Left ventricle myocardium superior (tissue), 1 donor: ENCODE data around the gene PIRT. TPM values are rescaled to one million over a fixed set of nuclear protein-coding genes. Genes with fewer than 3 reads are reported as not detected.

ENCODE experiments used
- ATAC-seq: fragments of 200-7000 bp; cut with Tn5 transposase; one replicate; pipeline ENCODE4 v1.9.1; 2020; ENCODE audit warnings: mild to moderate bottlenecking, moderate library complexity
- DNase-seq: peaks from one replicate; pipeline ENCODE4 v3.0.0-alpha.2; 2020
- intact Hi-C: fragments of 100-400 bp; cut with micrococcal nuclease; formaldehyde crosslinking; loops from one replicate; pipeline ENCODE4 v1.11.0; 2022
- total RNA-seq: library from RNA; stranded (reverse); fragmentation: NEBNext Ultra II Directional; extraction: Animal tissue kit (Norgen Biotek cat#: 25700); gene quantifications from one replicate; pipeline ENCODE4 v1.2.1, GENCODE V29; 2021
- donor health status: DM: no; HTN: yes; CAD: no; lungs with severe emphysema.

Gene PIRT
- total RNA-seq, 1 donor from 2014 or later = not detected

DNA sequence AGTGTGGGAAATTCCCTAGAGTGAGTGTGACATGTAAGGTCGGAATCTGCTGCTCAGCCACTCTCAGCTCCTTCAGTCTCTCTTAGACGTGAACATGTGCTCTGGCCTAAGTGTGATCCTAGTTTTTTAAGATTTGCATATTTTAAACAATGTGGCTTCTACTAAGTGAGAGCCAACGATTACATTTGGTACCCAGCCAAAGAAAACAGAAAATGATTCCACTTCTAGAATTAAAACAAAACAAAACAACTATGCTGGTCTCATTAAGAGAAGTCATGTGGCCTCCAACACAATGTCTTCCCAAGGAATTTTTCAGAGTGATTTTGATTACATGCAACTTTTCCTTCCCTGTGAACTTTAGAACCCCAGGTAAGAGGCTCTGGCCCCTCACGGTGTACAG lies 44.1 kb downstream of the PIRT start:
- DNase-seq = no peak
- no peak for ATAC-seq
- intact Hi-C loops = no loop called here

GRCh38 chr17:10793256-10793655 lies 44.6 kb downstream of the PIRT start:
- intact Hi-C loops = no loop called here
- DNase-seq = no peak
- ATAC-seq = no peak

GRCh38 chr17:10792151-10792550 lies 45.7 kb downstream of the PIRT start:
- DNase-seq = no peak
- intact Hi-C loops = no loop called here
- ATAC-seq = no peak

- DNase-seq (no peak), ATAC-seq (peak; percentile 67)
- intact Hi-C loops = no loop called here
Observed at GRCh38 chr17:10790491-10791401, 47.1 kb downstream of the PIRT start.

- ATAC-seq (no peak), DNase-seq (no peak)
- intact Hi-C loops = no loop called here
Observed at GRCh38 chr17:10789694-10790271, 48.1 kb downstream of the PIRT start.

- no peak for DNase-seq
- intact Hi-C loops = no loop called here
- no peak for ATAC-seq
Observed at GRCh38 chr17:10787306-10788045, 50.4 kb downstream of the PIRT start.

- DNase-seq = no peak
- ATAC-seq = no peak
- intact Hi-C loops = no loop called here
Observed at GRCh38 chr17:10785295-10785694, 52.6 kb downstream of the PIRT start.

- intact Hi-C loops = no loop called here
- ATAC-seq = no peak
Observed at GRCh38 chr17:10779609-10780008, 58.3 kb downstream of the PIRT start.

GRCh38 chr17:10777890-10778289 lies 60.0 kb downstream of the PIRT start:
- ATAC-seq (no peak), DNase-seq (no peak)
- intact Hi-C loops = no loop called here

More at GRCh38 chr17:10779609-10780008, 58.3 kb downstream of the PIRT start:
- no peak for DNase-seq

DNA sequence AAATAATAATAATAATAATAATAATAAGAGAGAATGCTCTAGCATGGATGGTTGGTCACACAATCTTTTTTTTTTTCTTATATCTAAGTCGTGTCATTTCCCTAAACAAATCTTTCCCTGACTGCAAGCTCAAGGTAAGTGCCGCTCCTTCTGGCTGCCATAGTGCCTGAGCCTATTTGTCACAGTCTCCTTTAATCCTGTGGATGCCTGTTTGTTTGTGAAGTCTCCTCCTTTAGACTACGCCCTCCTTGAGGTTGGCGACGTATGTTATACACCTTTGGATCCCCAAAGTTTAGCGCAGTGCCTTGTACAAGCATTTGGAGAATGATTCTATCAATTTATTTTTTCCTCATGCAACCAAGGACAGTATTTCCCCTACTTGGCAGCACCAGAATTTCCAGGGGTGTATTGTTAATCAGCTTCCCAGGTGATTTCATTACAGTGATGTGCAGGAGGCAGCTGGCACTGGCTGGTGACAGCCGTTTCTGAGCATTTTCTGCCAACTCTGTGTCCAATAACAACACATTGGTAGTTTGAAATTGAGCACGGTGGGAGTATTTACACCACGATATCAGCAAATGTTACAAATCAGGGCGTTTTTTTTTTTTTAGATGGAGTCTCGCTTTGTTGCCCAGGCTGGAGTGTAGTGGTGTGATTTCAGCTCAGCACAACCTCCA lies 60.6 kb downstream of the PIRT start:
- intact Hi-C loops = no loop called here
- no peak for ATAC-seq
- DNase-seq = no peak

- no peak for DNase-seq
- ATAC-seq = no peak
- intact Hi-C loops = no loop called here
Observed at GRCh38 chr17:10776381-10776780, 61.5 kb downstream of the PIRT start.

DNA sequence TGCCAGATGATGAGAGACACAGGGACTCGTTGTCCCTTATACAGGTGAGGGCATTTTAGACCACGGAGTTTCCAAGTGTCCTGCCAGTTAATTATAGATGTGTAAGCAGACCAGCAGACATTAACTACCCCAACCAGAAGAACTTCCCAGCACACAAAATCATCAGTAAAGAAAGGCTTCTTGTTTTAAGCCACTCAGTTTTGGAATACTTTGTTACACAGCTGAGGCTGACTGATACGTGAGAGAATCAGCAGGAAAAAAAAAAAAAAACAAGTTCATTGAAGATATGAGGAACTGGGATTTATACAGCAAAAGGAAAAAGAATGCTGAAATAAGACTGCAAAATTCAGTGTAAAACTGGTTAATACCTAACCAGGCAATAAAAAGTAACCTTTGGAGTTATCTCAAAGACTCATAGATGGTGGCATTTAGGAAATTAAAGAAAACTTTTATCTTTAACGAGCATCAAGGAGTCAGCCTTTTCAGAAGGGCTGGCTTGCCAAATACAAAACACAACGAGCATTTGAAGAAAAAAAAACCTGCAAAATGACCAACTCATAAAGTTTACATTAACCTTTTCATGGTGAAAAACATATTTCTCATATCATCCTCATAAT lies 62.0 kb downstream of the PIRT start:
- ATAC-seq (no peak), DNase-seq (no peak)
- intact Hi-C loops = no loop called here

DNA sequence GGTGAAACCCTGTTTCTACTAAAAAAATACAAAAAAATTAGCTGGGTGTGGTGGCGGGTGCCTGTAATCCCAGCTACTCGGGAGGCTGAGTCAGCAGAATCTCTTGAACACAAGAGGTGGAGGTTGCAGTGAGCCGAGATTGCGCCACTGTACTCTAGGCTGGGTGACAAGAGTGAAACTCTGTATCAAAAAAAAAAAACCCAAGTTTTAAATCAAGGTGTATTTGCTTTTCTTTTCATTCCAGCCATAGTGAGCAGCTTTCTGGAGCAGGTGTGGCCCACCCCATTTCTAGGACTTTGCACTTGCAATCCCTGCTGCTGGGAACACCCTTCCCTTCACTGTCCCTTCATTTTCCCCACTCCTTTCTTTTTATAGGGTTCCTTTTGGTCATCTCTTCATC lies 62.8 kb downstream of the PIRT start:
- no peak for ATAC-seq
- intact Hi-C loops = no loop called here
- DNase-seq = no peak

DNA sequence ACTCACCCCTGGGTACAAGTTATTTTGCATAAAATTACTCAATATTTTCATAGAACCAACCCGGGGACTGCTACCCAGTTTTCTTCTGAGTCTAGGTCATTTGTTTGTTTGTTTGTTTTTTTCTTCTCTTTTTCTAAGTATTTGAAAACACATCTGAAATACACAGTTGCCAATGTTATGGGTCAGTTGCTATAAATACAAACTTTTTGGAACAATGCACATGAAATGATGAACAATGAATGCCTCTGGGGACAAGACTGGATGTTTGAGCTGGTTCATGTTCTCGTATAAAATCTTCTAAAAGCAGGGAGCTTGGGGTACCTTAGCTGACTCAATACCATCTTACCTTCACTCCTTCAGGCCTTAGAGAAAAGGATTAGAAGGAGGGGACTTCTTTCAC lies 64.5 kb downstream of the PIRT start:
- intact Hi-C loops = no loop called here
- ATAC-seq (no peak), DNase-seq (no peak)

Other genes with a start within 250 kb of the PIRT start
- gene MYH3, start 180.8 kb downstream of the PIRT start, total RNA-seq = 0.87 TPM
- gene SCO1, start 140.6 kb downstream of the PIRT start, total RNA-seq = 32.3 TPM
- 4.8 TPM for gene ADPRM, start 140.5 kb downstream of the PIRT start, total RNA-seq
- 6.3 TPM for gene TMEM220, start 108.1 kb downstream of the PIRT start, total RNA-seq
- gene TMEM238L, start 34.0 kb downstream of the PIRT start, total RNA-seq = not detected